Neural progenitor cell (in vitro differentiated cells): ENCODE data around the gene SLC28A1.

Experiments used
- CTCF ChIP-seq: fragments of 200-600 bp; sonication (generic); IDR thresholded peaks from 2 replicates; pipeline ENCODE4 v1.5.1; 2017; ENCODE audit warnings: antibody characterized with exemption, mild to moderate bottlenecking
- EZH2 ChIP-seq: fragments of 200-600 bp; sonication (generic); IDR thresholded peaks from 2 replicates; pipeline ENCODE4 v1.6.1; 2017; ENCODE audit warnings: antibody characterized with exemption, mild to moderate bottlenecking, moderate library complexity

- TF ChIP-seq CTCF (no peak), EZH2 (no peak)
Observed at GRCh38 chr15:84890670-84891162, 6.3 kb downstream of the SLC28A1 start.
